ENCODE results near the gene KCP. TPM values are rescaled to one million over a fixed set of nuclear protein-coding genes. Genes with fewer than 3 reads are reported as not detected.

The KCP gene
- polyA plus RNA-seq, 1 of the 3 experiments (the other 2 are of a cell fraction): not detected

DNA sequence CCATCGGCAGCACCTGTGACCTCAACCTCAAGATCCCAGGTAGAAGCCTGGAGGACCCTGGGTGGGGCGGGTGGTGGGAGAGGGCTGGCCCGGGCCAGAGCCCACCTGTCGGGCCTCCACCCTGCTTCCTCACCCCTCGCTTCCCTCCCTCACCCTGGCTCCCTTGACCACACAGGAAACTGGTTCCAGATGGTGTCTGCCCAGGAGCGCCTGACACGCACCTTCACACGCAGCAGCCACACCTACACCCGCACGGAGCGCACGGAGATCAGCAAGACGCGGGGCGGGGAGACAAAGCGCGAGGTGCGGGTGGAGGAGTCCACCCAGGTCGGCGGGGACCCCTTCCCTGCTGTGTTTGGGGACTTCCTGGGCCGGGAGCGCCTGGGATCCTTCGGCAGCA is 56.7 kb downstream of the KCP start:
- no peak overlapping the region for H3K27ac ChIP-seq (ENCODE audit: low read depth in 2 of 2, low read length in 1 of 2)
- no peak overlapping the region for H3K9ac ChIP-seq
- H4K20me1 ChIP-seq (ENCODE audit: insufficient read depth): peaks cover 14% of the 10 kb centered on the region; the same call in 1 of the 2 replicates
- H3K4me2 ChIP-seq: no peak overlapping the region
- no peak overlapping the region for H3K4me3 ChIP-seq (ENCODE audit: low read depth in 2 of 2, low read length in 1 of 2)
- H3F3A ChIP-seq (replicated peaks; ENCODE audit: insufficient read depth): peaks cover 30% of the 10 kb centered on the region
- POLR2A ChIA-PET: no interaction called here
- no peaks in the 10 kb centered on the region for H3K79me2 ChIP-seq (ENCODE audit: insufficient read depth)
- no peaks in the 10 kb centered on the region for H3K27me3 ChIP-seq (ENCODE audit: insufficient read depth)
- H2AFZ ChIP-seq (ENCODE audit: low read depth): no peak overlapping the region
- no peaks in the 10 kb centered on the region for H3K4me1 ChIP-seq (ENCODE audit: control insufficient read depth in 1 of 2, insufficient read depth in 2 of 2, low read depth in 1 of 2, low read length in 1 of 2)
- no peaks in the 10 kb centered on the region for H3K9me3 ChIP-seq
- no peak for DNase-seq
- peaks cover 54 to 79% of the 10 kb centered on the region in 2 experiments for H3K36me3 ChIP-seq (replicated peaks in 1 of 2; ENCODE audit: control insufficient read depth in 1 of 2, insufficient read depth in 2 of 2, low read length in 1 of 2)
- no peaks in the 10 kb centered on the region for H3K9me2 ChIP-seq
- TF ChIP-seq EZH2phosphoT487 (IDR thresholded peaks at IDR 0.05; ENCODE audit: borderline replicate concordance, low read depth) (no peak), NFIC (IDR thresholded peaks at IDR 0.05; ENCODE audit: borderline replicate concordance) (no peak)
- 96% methylated on average over 21 of the region's 23 CpGs for WGBS (ENCODE audit: low lambda C conversion rate)
- CTCF ChIA-PET: no interaction called here

DNA sequence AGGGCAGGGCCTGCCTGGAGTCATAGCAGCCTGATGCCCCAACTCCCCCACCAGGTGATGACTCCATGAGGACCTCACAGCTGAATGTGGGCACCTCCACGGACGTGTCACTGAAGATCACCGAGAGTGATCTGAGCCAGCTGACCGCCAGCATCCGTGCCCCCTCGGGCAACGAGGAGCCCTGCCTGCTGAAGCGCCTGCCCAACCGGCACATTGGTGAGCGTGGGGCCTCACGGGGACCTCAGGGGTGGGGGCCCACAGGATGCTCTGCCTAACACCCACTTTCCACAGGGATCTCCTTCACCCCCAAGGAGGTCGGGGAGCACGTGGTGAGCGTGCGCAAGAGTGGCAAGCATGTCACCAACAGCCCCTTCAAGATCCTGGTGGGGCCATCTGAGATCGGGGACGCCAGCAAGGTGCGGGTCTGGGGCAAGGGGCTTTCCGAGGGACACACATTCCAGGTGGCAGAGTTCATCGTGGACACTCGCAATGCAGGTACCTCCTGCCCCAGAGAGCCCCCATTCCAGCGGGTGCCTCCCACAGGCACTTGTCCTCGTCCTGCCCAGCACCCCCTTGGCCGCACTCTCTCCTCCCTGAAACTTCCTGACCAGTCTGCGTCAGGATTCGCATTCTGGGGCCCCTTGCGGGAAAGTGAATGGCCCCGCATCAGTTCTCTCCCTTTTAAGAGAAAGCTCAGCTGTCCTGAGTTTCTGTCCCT is 57.8 kb downstream of the KCP start:
- H3F3A ChIP-seq (replicated peaks; ENCODE audit: insufficient read depth): peaks cover 26% of the 10 kb centered on the region
- H3K9ac ChIP-seq: no peak overlapping the region
- H3K9me3 ChIP-seq: no peaks in the 10 kb centered on the region
- WGBS (ENCODE audit: low lambda C conversion rate): 90% methylated on average over 20 of the region's 28 CpGs
- H2AFZ ChIP-seq (ENCODE audit: low read depth): no peak overlapping the region
- ChIA-PET POLR2A (interaction anchor here (0.7 kb wide), 1 partner anchor 10 kb away, joined by 4 read pairs; the partner anchor contains the start of gene ATP6V1F), CTCF (no interaction called here)
- H3K4me1 ChIP-seq (ENCODE audit: control insufficient read depth in 1 of 2, insufficient read depth in 2 of 2, low read depth in 1 of 2, low read length in 1 of 2): no peaks in the 10 kb centered on the region
- TF ChIP-seq TAF1 (IDR thresholded peaks at IDR 0.05; ENCODE audit: borderline replicate concordance, low read depth, low read length): no peak
- TF ChIP-seq, protein P1, sequence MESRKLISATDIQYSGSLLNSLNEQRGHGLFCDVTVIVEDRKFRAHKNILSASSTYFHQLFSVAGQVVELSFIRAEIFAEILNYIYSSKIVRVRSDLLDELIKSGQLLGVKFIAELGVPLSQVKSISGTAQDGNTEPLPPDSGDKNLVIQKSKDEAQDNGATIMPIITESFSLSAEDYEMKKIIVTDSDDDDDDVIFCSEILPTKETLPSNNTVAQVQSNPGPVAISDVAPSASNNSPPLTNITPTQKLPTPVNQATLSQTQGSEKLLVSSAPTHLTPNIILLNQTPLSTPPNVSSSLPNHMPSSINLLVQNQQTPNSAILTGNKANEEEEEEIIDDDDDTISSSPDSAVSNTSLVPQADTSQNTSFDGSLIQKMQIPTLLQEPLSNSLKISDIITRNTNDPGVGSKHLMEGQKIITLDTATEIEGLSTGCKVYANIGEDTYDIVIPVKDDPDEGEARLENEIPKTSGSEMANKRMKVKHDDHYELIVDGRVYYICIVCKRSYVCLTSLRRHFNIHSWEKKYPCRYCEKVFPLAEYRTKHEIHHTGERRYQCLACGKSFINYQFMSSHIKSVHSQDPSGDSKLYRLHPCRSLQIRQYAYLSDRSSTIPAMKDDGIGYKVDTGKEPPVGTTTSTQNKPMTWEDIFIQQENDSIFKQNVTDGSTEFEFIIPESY (IDR thresholded peaks at IDR 0.05; ENCODE audit: borderline replicate concordance, low read depth): no peak
- TF ChIP-seq, protein P2, sequence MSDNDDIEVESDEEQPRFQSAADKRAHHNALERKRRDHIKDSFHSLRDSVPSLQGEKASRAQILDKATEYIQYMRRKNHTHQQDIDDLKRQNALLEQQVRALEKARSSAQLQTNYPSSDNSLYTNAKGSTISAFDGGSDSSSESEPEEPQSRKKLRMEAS (IDR thresholded peaks at IDR 0.05; ENCODE audit: low read depth): no peak
- TF ChIP-seq, protein P3, sequence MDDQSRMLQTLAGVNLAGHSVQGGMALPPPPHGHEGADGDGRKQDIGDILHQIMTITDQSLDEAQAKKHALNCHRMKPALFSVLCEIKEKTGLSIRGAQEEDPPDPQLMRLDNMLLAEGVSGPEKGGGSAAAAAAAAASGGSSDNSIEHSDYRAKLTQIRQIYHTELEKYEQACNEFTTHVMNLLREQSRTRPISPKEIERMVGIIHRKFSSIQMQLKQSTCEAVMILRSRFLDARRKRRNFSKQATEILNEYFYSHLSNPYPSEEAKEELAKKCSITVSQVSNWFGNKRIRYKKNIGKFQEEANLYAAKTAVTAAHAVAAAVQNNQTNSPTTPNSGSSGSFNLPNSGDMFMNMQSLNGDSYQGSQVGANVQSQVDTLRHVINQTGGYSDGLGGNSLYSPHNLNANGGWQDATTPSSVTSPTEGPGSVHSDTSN (IDR thresholded peaks at IDR 0.05): no peak
- no peak for TF ChIP-seq NRF1 (IDR thresholded peaks at IDR 0.05; ENCODE audit: low read depth, low read length)
- TF ChIP-seq ELF1 (IDR thresholded peaks at IDR 0.05): no peak
- TF ChIP-seq FOXJ3 (CRISPR knock-in tag; IDR thresholded peaks at IDR 0.05): no peak
- no peak for TF ChIP-seq RAD21 (IDR thresholded peaks at IDR 0.05; ENCODE audit: low read length)
- TF ChIP-seq, protein P4, sequence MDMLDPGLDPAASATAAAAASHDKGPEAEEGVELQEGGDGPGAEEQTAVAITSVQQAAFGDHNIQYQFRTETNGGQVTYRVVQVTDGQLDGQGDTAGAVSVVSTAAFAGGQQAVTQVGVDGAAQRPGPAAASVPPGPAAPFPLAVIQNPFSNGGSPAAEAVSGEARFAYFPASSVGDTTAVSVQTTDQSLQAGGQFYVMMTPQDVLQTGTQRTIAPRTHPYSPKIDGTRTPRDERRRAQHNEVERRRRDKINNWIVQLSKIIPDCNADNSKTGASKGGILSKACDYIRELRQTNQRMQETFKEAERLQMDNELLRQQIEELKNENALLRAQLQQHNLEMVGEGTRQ (IDR thresholded peaks at IDR 0.05; ENCODE audit: borderline replicate concordance, low read depth, low read length): no peak
- no peak for TF ChIP-seq POLR2AphosphoS5 (IDR thresholded peaks at IDR 0.05; ENCODE audit: low read depth, low read length)
- no peak for TF ChIP-seq RFX5 (IDR thresholded peaks at IDR 0.05; ENCODE audit: low read length)
- no peak for TF ChIP-seq CHD2 (IDR thresholded peaks at IDR 0.05; ENCODE audit: low read length, partially characterized antibody)
- TF ChIP-seq, protein P5, sequence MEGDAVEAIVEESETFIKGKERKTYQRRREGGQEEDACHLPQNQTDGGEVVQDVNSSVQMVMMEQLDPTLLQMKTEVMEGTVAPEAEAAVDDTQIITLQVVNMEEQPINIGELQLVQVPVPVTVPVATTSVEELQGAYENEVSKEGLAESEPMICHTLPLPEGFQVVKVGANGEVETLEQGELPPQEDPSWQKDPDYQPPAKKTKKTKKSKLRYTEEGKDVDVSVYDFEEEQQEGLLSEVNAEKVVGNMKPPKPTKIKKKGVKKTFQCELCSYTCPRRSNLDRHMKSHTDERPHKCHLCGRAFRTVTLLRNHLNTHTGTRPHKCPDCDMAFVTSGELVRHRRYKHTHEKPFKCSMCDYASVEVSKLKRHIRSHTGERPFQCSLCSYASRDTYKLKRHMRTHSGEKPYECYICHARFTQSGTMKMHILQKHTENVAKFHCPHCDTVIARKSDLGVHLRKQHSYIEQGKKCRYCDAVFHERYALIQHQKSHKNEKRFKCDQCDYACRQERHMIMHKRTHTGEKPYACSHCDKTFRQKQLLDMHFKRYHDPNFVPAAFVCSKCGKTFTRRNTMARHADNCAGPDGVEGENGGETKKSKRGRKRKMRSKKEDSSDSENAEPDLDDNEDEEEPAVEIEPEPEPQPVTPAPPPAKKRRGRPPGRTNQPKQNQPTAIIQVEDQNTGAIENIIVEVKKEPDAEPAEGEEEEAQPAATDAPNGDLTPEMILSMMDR (IDR thresholded peaks at IDR 0.05): no peak
- no peak for TF ChIP-seq RXRA (IDR thresholded peaks at IDR 0.05; ENCODE audit: borderline replicate concordance, low read depth)
- no peak for TF ChIP-seq JUND (IDR thresholded peaks at IDR 0.05)
- no peak for TF ChIP-seq MXI1 (IDR thresholded peaks at IDR 0.05; ENCODE audit: low read depth, low read length)
- no peak for DNase-seq
- no peak overlapping the region for H3K4me2 ChIP-seq
- H4K20me1 ChIP-seq (ENCODE audit: insufficient read depth): peaks cover 18% of the 10 kb centered on the region; the same call in 1 of the 2 replicates
- H3K27me3 ChIP-seq (ENCODE audit: insufficient read depth): no peaks in the 10 kb centered on the region
- no peaks in the 10 kb centered on the region for H3K9me2 ChIP-seq
- H3K36me3 ChIP-seq (replicated peaks in 1 of 2; ENCODE audit: control insufficient read depth in 1 of 2, insufficient read depth in 2 of 2, low read length in 1 of 2): peaks cover 58 to 87% of the 10 kb centered on the region in 2 experiments
- no peak overlapping the region for H3K4me3 ChIP-seq (ENCODE audit: low read depth in 2 of 2, low read length in 1 of 2)
- no peak overlapping the region for H3K27ac ChIP-seq (ENCODE audit: low read depth in 2 of 2, low read length in 1 of 2)
- no peaks in the 10 kb centered on the region for H3K79me2 ChIP-seq (ENCODE audit: insufficient read depth)

Measured in SK-N-SH (cell line).